HEK293 (cell line): ENCODE data around the gene ADH6.

ENCODE experiments used
- CTCF ChIA-PET: fragments of 350-600 bp; formaldehyde crosslinking; extraction: SDS; loops from one replicate; lab custom pipeline; 2021; ENCODE audit warnings: antibody characterized with exemption; lab: Yijun Ruan, JAX
- POLR2A ChIA-PET: fragments of 300-600 bp; formaldehyde crosslinking; extraction: SDS; loops from one replicate; lab custom pipeline; 2020; ENCODE audit warnings: antibody characterized with exemption, inconsistent platforms; lab: Yijun Ruan, JAX
- H3K27ac ChIP-seq: fragments of 200-500 bp; sonication (Bioruptor generic); 2 replicates; pipeline ENCODE4 v1.5.1; 2014; ENCODE audit warnings: low read depth, low read length, control low read depth, inconsistent platforms; ENCODE audit errors: extremely low read depth
- H3K36me3 ChIP-seq, 2 experiments: fragments of 200-500 bp in 1 of 2; sonication (Bioruptor generic) in 1 of 2; 1 replicate in 1 of 2; 2 replicates in 1 of 2; pipeline ENCODE4 v1.5.1; 2014 to 2017; ENCODE audit warnings: inconsistent platforms in 2 of 2, low read length in 2 of 2; ENCODE audit not compliant: control insufficient read depth in 2 of 2, insufficient read depth in 1 of 2
- H3K4me1 ChIP-seq: fragments of 200-500 bp; sonication (Bioruptor generic); 2 replicates; pipeline ENCODE4 v1.5.1; 2014; ENCODE audit warnings: mild to moderate bottlenecking, low read length, inconsistent platforms; ENCODE audit not compliant: control insufficient read depth, insufficient read depth
- H3K4me3 ChIP-seq: 2 replicates; pipeline ENCODE4 v1.5.1; 2011; ENCODE audit warnings: low read depth, mild to moderate bottlenecking, control low read depth, low read length, moderate library complexity
- H3K9me3 ChIP-seq: fragments of 200-500 bp; sonication (Bioruptor generic); 2 replicates; pipeline ENCODE4 v1.5.1; 2014; ENCODE audit warnings: low read depth, low read length, inconsistent platforms; ENCODE audit not compliant: control insufficient read depth, insufficient read depth
- IKZF3 ChIP-seq: fragments of 450-650 bp; IDR thresholded peaks from 2 replicates; pipeline ENCODE4 v1.5.0; 2018; ENCODE audit warnings: missing biosample characterization, mild to moderate bottlenecking, missing genetic modification characterization, moderate library complexity
- OSR2 ChIP-seq: fragments of 450-650 bp; formaldehyde crosslinking; IDR thresholded peaks from 2 replicates; pipeline ENCODE4 v1.5.1; 2016; ENCODE audit warnings: missing biosample characterization, missing genetic modification characterization
- SP7 ChIP-seq: fragments of 450-650 bp; formaldehyde crosslinking; IDR thresholded peaks from 2 replicates; pipeline ENCODE4 v1.5.1; 2016; ENCODE audit warnings: missing biosample characterization, missing genetic modification characterization
- ZBTB1 ChIP-seq: fragments of 450-650 bp; formaldehyde crosslinking; IDR thresholded peaks from 2 replicates; pipeline ENCODE4 v1.5.1; 2016; ENCODE audit warnings: missing biosample characterization, missing genetic modification characterization
- ZBTB7A ChIP-seq: fragments of 450-650 bp; formaldehyde crosslinking; IDR thresholded peaks from 2 replicates; pipeline ENCODE4 v1.5.1; 2016; ENCODE audit warnings: low read depth, missing biosample characterization, missing genetic modification characterization
- ZFHX2 ChIP-seq: fragments of 450-650 bp; formaldehyde crosslinking; conservative IDR thresholded peaks from 2 replicates; pipeline ENCODE4 v1.5.1; 2016; ENCODE audit warnings: missing biosample characterization, missing genetic modification characterization
- ZNF121 ChIP-seq: fragments of 450-650 bp; formaldehyde crosslinking; IDR thresholded peaks from 2 replicates; pipeline ENCODE4 v1.5.1; 2016; ENCODE audit warnings: missing biosample characterization, missing genetic modification characterization
- ZNF157 ChIP-seq: fragments of 450-650 bp; formaldehyde crosslinking; IDR thresholded peaks from 2 replicates; pipeline ENCODE4 v1.5.1; 2016; ENCODE audit warnings: missing biosample characterization, missing genetic modification characterization
- ZNF169 ChIP-seq: fragments of 450-650 bp; formaldehyde crosslinking; IDR thresholded peaks from 2 replicates; pipeline ENCODE4 v1.5.1; 2016; ENCODE audit warnings: missing biosample characterization, missing genetic modification characterization
- ZNF2 ChIP-seq: fragments of 450-650 bp; formaldehyde crosslinking; IDR thresholded peaks from 2 replicates; pipeline ENCODE4 v1.5.1; 2016; ENCODE audit warnings: missing biosample characterization, missing genetic modification characterization
- ZNF274 ChIP-seq, 2 experiments: fragments of 200-500 bp in 1 of 2; fragments of 450-650 bp in 1 of 2; sonication (Bioruptor generic) in 1 of 2; formaldehyde crosslinking in 1 of 2; IDR thresholded peaks; 2 replicates each; pipeline versions ENCODE4 v1.5.1 to v1.6.1; 2014 to 2016; ENCODE audit warnings: borderline replicate concordance in 1 of 2, inconsistent platforms in 1 of 2, low read length in 1 of 2, missing biosample characterization in 1 of 2, missing genetic modification characterization in 1 of 2
- ZNF324 ChIP-seq: fragments of 450-650 bp; formaldehyde crosslinking; IDR thresholded peaks from 2 replicates; pipeline ENCODE4 v1.5.1; 2016; ENCODE audit warnings: missing biosample characterization, missing genetic modification characterization
- ZNF37A ChIP-seq: fragments of 450-650 bp; IDR thresholded peaks from 2 replicates; pipeline ENCODE4 v1.5.1; 2018; ENCODE audit warnings: missing biosample characterization, missing genetic modification characterization
- ZNF416 ChIP-seq: fragments of 450-650 bp; formaldehyde crosslinking; IDR thresholded peaks from 2 replicates; pipeline ENCODE4 v1.5.1; 2016; ENCODE audit warnings: missing biosample characterization, missing genetic modification characterization
- ZNF549 ChIP-seq: fragments of 450-650 bp; IDR thresholded peaks from 2 replicates; pipeline ENCODE4 v1.5.1; 2018; ENCODE audit warnings: missing biosample characterization, missing genetic modification characterization, mild to moderate bottlenecking, inconsistent platforms, moderate library complexity
- ZNF555 ChIP-seq: fragments of 450-650 bp; formaldehyde crosslinking; conservative IDR thresholded peaks from 2 replicates; pipeline ENCODE4 v1.5.1; 2017; ENCODE audit warnings: missing biosample characterization, mild to moderate bottlenecking, missing genetic modification characterization, inconsistent platforms
- ZNF610 ChIP-seq: fragments of 450-650 bp; formaldehyde crosslinking; IDR thresholded peaks from 2 replicates; pipeline ENCODE4 v1.5.1; 2016; ENCODE audit warnings: missing biosample characterization, missing genetic modification characterization, borderline replicate concordance
- ZNF677 ChIP-seq: fragments of 450-650 bp; IDR thresholded peaks from 2 replicates; pipeline ENCODE4 v1.5.0; 2018; ENCODE audit warnings: missing biosample characterization, mild to moderate bottlenecking, missing genetic modification characterization, moderate library complexity
- TF ChIP-seq, protein P1 (sequence below): fragments of 450-650 bp; formaldehyde crosslinking; IDR thresholded peaks from 2 replicates; pipeline ENCODE4 v1.5.1; 2016; ENCODE audit warnings: missing biosample characterization, missing genetic modification characterization
- TF ChIP-seq, protein P2 (sequence below): fragments of 450-650 bp; formaldehyde crosslinking; IDR thresholded peaks from 2 replicates; pipeline ENCODE4 v1.5.1; 2016; ENCODE audit warnings: missing biosample characterization, missing genetic modification characterization, low read depth
- TF ChIP-seq, protein P3 (sequence below): fragments of 450-650 bp; formaldehyde crosslinking; IDR thresholded peaks from 2 replicates; pipeline ENCODE4 v1.5.1; 2016; ENCODE audit warnings: missing biosample characterization, missing genetic modification characterization
- TF ChIP-seq, protein P4 (sequence below): IDR thresholded peaks from 2 replicates; pipeline ENCODE4 v1.6.1; 2011; ENCODE audit warnings: mild to moderate bottlenecking, low read depth, low read length, borderline replicate concordance
- TF ChIP-seq, protein P5 (sequence below): fragments of 450-650 bp; formaldehyde crosslinking; IDR thresholded peaks from 2 replicates; pipeline ENCODE4 v1.5.1; 2017; ENCODE audit warnings: missing biosample characterization, mild to moderate bottlenecking, missing genetic modification characterization, moderate library complexity

ADH6 gene

DNA sequence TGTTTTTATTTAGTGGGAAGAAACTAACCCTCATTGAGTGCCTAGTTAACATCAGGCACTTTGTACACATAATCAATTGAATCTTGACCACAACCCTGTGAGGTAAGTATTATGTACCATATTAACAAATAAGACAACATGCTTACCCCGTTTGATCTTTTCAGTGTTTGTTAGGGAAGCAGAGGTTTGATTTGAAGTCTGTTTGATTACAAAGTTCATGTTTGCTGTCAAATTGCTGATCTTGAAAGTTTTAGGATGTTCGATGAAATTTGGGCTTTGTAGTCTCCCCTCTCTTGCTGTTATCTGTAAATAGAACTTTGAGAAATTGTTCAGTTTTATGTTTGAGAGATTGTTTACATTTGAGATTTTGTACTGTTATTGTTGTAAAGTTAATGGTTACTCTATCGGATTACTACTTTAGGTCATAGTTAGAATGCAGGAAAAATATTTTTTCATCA is 61.5 kb downstream of the ADH6 start:
- Histone ChIP-seq H3K27ac (no peak overlapping the region), H3K9me3 (no peaks in the 10 kb centered on the region), H3K4me1 (no peaks in the 10 kb centered on the region), H3K4me3 (no peak overlapping the region), H3K36me3 (no peaks in the 10 kb centered on the region)
- CTCF ChIA-PET: no interaction called here
- POLR2A ChIA-PET: no interaction called here
- TF ChIP-seq ZNF157 (no peak), OSR2 (tag by site-specific recombination) (no peak), ZNF416 (tag by site-specific recombination) (no peak), ZBTB7A (tag by site-specific recombination) (no peak)
- TF ChIP-seq, protein P1, sequence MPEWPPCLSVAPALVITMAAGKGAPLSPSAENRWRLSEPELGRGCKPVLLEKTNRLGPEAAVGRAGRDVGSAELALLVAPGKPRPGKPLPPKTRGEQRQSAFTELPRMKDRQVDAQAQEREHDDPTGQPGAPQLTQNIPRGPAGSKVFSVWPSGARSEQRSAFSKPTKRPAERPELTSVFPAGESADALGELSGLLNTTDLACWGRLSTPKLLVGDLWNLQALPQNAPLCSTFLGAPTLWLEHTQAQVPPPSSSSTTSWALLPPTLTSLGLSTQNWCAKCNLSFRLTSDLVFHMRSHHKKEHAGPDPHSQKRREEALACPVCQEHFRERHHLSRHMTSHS (tag by site-specific recombination): no peak

DNA sequence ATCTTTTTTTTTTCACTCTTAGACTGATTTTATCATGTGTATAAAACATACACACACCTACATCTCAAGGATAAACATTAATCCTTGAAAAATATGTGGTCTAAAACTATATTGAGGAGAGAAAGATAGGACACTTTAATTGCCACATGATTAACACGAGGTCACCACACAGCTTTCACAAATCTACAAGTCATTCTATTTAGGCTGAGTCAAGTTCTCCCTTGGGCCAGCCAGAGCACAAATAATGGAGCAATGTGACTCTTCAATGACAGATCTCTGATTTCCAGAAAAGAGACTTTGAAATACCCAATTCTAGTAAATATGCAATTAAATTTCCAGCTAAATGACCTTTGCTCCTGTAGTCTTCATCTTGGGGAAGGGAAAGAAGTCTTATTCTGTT is 62.1 kb downstream of the ADH6 start:
- ChIA-PET POLR2A (no interaction called here), CTCF (interaction anchor here (0.6 kb wide), 1 partner anchor 45 kb away, joined by 4 read pairs; no protein-coding TSS in a partner anchor)
- no peak overlapping the region for H3K4me3 ChIP-seq

DNA sequence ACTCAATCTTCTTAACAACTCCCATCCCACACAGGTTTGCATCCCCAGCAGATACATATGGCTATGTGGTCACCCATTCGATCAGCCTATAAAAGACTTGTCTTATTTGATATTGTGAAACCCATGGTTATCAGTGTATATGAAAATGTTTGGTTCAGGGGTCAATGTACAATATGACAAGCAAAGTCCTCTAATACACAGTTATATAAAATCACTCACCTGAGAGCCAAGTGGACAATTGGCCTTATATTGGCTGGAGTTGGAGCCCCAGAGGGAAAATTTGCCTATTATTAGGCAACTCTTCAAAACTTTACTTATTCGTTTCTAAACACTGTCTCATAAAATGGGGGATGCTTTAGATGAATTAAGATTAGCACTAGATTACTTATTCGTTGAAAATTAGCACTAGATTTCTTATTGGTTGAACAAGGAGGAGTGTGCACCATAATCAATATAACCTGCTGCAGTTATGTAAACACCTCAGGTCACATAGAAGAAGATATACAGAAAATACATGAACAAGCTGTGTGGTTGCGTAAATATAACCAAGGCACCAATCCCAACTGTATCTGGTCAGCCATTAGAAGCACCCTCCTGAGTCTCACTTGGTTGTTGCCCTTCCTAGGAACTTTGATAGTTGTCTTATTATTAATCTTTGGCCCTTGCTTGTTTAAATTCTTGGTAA is 64.2 kb downstream of the ADH6 start:
- Histone ChIP-seq H3K9me3 (no peaks in the 10 kb centered on the region), H3K36me3 (no peaks in the 10 kb centered on the region), H3K27ac (no peak overlapping the region), H3K4me3 (no peak overlapping the region), H3K4me1 (no peaks in the 10 kb centered on the region)
- ChIA-PET POLR2A (no interaction called here), CTCF (no interaction called here)
- TF ChIP-seq ZNF2 (no peak), ZNF37A (tag by site-specific recombination) (no peak), ZBTB1 (tag by site-specific recombination) (no peak), SP7 (tag by site-specific recombination) (no peak), ZNF121 (tag by site-specific recombination) (no peak), ZNF274 (IDR thresholded peaks at IDR 0.05; ENCODE audit: low read length) (no peak), ZNF274 (tag by site-specific recombination; IDR thresholded peaks at IDR 0.05; ENCODE audit: borderline replicate concordance) (no peak), IKZF3 (tag by site-specific recombination) (no peak), ZNF169 (tag by site-specific recombination) (no peak), ZNF677 (tag by site-specific recombination) (no peak), ZFHX2 (tag by site-specific recombination) (no peak), ZNF549 (tag by site-specific recombination) (no peak), ZNF610 (tag by site-specific recombination) (no peak)
- TF ChIP-seq, protein P2, sequence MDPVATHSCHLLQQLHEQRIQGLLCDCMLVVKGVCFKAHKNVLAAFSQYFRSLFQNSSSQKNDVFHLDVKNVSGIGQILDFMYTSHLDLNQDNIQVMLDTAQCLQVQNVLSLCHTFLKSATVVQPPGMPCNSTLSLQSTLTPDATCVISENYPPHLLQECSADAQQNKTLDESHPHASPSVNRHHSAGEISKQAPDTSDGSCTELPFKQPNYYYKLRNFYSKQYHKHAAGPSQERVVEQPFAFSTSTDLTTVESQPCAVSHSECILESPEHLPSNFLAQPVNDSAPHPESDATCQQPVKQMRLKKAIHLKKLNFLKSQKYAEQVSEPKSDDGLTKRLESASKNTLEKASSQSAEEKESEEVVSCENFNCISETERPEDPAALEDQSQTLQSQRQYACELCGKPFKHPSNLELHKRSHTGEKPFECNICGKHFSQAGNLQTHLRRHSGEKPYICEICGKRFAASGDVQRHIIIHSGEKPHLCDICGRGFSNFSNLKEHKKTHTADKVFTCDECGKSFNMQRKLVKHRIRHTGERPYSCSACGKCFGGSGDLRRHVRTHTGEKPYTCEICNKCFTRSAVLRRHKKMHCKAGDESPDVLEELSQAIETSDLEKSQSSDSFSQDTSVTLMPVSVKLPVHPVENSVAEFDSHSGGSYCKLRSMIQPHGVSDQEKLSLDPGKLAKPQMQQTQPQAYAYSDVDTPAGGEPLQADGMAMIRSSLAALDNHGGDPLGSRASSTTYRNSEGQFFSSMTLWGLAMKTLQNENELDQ (tag by site-specific recombination): no peak

More for the DNA sequence above, 62.1 kb downstream of the ADH6 start:
- Histone ChIP-seq H3K27ac (no peak overlapping the region), H3K9me3 (no peaks in the 10 kb centered on the region), H3K36me3 (no peaks in the 10 kb centered on the region), H3K4me1 (no peaks in the 10 kb centered on the region)
- TF ChIP-seq, protein P3, sequence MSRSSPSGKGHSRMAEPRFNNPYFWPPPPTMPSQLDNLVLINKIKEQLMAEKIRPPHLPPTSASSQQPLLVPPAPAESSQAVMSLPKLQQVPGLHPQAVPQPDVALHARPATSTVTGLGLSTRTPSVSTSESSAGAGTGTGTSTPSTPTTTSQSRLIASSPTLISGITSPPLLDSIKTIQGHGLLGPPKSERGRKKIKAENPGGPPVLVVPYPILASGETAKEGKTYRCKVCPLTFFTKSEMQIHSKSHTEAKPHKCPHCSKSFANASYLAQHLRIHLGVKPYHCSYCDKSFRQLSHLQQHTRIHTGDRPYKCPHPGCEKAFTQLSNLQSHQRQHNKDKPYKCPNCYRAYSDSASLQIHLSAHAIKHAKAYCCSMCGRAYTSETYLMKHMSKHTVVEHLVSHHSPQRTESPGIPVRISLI: no peak
- TF ChIP-seq SP7 (tag by site-specific recombination) (no peak), ZNF555 (tag by site-specific recombination) (no peak), ZNF549 (tag by site-specific recombination) (no peak), ZNF324 (tag by site-specific recombination) (no peak)
- TF ChIP-seq, protein P4, sequence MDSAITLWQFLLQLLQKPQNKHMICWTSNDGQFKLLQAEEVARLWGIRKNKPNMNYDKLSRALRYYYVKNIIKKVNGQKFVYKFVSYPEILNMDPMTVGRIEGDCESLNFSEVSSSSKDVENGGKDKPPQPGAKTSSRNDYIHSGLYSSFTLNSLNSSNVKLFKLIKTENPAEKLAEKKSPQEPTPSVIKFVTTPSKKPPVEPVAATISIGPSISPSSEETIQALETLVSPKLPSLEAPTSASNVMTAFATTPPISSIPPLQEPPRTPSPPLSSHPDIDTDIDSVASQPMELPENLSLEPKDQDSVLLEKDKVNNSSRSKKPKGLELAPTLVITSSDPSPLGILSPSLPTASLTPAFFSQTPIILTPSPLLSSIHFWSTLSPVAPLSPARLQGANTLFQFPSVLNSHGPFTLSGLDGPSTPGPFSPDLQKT: no peak
- TF ChIP-seq, protein P5, sequence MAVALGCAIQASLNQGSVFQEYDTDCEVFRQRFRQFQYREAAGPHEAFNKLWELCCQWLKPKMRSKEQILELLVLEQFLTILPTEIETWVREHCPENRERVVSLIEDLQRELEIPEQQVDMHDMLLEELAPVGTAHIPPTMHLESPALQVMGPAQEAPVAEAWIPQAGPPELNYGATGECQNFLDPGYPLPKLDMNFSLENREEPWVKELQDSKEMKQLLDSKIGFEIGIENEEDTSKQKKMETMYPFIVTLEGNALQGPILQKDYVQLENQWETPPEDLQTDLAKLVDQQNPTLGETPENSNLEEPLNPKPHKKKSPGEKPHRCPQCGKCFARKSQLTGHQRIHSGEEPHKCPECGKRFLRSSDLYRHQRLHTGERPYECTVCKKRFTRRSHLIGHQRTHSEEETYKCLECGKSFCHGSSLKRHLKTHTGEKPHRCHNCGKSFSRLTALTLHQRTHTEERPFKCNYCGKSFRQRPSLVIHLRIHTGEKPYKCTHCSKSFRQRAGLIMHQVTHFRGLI: no peak
